NB4 (cell line): Measurements from ENCODE around the gene HDAC4.

Experiments
- MYC ChIP-seq: IDR thresholded peaks from 2 replicates; pipeline ENCODE4 v1.6.1; 2011; ENCODE audit warnings: low read depth, low read length
- POLR2A ChIP-seq: IDR thresholded peaks from 2 replicates; pipeline ENCODE4 v1.6.1; 2011; ENCODE audit warnings: mild to moderate bottlenecking; ENCODE audit not compliant: insufficient read length; ENCODE audit errors: extremely low read depth
- TF ChIP-seq, protein P1 (sequence below): IDR thresholded peaks from one replicate; pipeline ENCODE4 v1.5.1; 2012; ENCODE audit warnings: low read depth, low read length
- TF ChIP-seq, protein P2 (sequence below): IDR thresholded peaks from 2 replicates; pipeline ENCODE4 v1.6.1; 2011; ENCODE audit warnings: low read depth, low read length

- TF ChIP-seq, protein P1, sequence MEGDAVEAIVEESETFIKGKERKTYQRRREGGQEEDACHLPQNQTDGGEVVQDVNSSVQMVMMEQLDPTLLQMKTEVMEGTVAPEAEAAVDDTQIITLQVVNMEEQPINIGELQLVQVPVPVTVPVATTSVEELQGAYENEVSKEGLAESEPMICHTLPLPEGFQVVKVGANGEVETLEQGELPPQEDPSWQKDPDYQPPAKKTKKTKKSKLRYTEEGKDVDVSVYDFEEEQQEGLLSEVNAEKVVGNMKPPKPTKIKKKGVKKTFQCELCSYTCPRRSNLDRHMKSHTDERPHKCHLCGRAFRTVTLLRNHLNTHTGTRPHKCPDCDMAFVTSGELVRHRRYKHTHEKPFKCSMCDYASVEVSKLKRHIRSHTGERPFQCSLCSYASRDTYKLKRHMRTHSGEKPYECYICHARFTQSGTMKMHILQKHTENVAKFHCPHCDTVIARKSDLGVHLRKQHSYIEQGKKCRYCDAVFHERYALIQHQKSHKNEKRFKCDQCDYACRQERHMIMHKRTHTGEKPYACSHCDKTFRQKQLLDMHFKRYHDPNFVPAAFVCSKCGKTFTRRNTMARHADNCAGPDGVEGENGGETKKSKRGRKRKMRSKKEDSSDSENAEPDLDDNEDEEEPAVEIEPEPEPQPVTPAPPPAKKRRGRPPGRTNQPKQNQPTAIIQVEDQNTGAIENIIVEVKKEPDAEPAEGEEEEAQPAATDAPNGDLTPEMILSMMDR: no peak
- TF ChIP-seq, protein P2, sequence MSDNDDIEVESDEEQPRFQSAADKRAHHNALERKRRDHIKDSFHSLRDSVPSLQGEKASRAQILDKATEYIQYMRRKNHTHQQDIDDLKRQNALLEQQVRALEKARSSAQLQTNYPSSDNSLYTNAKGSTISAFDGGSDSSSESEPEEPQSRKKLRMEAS: no peak
- TF ChIP-seq POLR2A (no peak), MYC (no peak)
Measured at GRCh38 chr2:239401881-239402233, 1.0 kb upstream of the HDAC4 start.
